HG03442 (cell line): Measurements from ENCODE around the gene SPDYE4.

Experiments
- ATAC-seq: cut with Tn5 transposase; IDR thresholded peaks from one replicate; pipeline ENCODE4 v1.9.1; 2021; ENCODE audit warnings: mild to moderate bottlenecking, moderate library complexity; ENCODE audit not compliant: unreplicated experiment

The SPDYE4 gene

DNA sequence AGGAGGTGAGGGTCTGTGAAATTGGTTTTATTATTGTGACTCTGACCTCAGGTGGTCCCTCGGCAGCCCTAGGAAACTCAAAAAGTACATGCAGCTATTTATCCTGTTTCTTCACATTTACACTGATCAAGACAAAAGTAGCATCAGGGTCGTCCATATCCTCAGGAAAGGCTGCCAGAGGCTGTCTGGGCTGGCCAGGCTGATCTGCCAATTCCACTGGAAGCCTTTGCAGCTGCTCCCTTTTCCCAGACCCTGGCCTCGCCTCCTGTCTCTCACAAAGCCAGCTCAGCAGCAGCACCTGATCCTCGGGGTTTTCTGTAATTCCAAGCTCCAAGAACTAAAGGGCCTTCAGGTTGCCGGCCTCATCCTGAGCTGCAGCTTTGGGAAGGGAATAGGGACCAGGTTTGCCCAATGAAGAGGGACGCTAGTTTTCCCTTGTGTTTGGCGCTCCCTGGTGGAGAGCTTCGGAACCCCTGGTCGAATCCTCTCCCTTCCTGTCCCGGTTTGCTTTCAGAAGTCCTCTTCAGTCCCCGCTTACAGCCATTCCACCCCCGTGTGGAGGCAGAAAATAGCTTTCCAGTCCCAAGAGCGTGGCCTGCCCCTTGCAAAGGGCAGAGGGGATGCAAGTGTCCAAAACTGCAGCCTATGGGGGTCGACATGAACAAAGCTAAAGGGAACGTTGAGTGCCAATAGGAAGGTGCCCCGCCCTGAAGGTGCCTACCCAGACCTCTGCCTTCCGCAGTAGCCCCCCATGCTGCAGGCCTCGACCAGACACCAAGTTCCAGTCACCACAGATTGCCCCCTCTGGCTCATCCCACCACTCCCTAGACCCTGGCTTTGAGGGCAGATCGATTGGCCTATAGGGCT, 27.4 kb upstream of the SPDYE4 start:
- no peak for ATAC-seq

DNA sequence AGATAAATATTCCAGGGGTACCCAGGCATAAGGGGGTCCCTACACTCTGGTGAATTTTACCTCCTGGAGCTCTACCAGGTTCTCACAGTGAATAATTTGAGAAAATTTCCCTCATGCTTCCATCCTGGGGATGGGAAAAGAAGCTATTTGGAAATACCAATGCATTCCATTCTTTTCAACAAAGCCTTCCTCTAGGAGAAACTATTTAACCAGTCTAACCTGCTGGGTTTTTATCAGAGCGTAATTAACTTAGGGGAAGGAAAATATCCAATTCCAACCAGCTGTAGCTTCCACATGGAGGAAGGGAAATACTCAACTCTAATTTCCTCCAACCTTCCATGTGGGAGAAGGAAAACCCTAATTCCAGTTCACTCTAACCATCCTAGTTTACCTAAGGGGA, 23.8 kb upstream of the SPDYE4 start:
- ATAC-seq, result no peak

DNA sequence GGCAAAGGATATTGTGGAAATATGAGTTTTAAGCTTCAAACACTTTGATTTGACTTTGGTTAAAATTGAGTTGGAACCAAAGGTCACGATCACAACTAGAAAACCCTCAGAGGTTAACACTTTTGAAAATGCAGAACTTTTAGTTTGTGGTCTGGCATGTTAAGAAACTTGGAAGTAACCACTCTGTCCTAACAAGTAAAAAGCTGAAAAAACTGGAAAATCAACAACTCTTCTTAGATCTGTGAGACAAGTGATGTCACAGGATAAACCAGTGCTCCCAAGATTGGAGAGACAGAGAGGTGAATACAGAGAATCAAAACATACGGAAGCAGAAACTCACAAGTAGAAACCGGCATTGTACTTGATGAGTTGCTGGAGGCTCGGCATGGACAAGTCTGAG, 23.4 kb upstream of the SPDYE4 start:
- no peak for ATAC-seq

GRCh38 chr17:8776881-8777280, 18.5 kb upstream of the SPDYE4 start:
- ATAC-seq, result no peak

- ATAC-seq, result no peak
These were observed 17.9 kb upstream of the SPDYE4 start for GRCh38 chr17:8776248-8776647.

- ATAC-seq, result no peak
These were observed 8.4 kb upstream of the SPDYE4 start for GRCh38 chr17:8766731-8767130.

DNA sequence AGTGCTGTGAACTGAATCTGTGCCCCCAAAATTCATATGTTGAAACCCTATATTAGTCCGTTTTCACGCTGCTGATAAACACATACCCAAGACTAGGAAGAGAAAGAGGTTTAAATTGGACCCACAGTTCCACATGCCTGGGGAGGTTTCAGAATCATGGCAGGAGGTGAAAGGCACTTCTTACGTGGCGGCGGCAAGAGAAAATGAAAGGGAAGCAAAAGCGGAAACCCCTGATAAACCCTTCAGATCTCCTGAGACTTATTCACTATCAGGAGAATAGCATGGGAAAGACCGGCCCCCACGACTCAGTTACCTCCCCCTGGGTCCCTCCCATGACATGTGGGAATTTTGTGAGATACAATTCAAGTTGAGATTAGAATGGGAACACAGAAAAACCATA, 3.7 kb upstream of the SPDYE4 start:
- no peak for ATAC-seq

- no peak for ATAC-seq
These were observed 1.2 kb downstream of the SPDYE4 start for GRCh38 chr17:8757189-8757588.

GRCh38 chr17:8755590-8756255, 2.6 kb downstream of the SPDYE4 start:
- no peak for ATAC-seq

- ATAC-seq, result no peak
These were observed 3.5 kb downstream of the SPDYE4 start for GRCh38 chr17:8754890-8755289.

GRCh38 chr17:8753976-8754440, 4.3 kb downstream of the SPDYE4 start:
- no peak for ATAC-seq

DNA sequence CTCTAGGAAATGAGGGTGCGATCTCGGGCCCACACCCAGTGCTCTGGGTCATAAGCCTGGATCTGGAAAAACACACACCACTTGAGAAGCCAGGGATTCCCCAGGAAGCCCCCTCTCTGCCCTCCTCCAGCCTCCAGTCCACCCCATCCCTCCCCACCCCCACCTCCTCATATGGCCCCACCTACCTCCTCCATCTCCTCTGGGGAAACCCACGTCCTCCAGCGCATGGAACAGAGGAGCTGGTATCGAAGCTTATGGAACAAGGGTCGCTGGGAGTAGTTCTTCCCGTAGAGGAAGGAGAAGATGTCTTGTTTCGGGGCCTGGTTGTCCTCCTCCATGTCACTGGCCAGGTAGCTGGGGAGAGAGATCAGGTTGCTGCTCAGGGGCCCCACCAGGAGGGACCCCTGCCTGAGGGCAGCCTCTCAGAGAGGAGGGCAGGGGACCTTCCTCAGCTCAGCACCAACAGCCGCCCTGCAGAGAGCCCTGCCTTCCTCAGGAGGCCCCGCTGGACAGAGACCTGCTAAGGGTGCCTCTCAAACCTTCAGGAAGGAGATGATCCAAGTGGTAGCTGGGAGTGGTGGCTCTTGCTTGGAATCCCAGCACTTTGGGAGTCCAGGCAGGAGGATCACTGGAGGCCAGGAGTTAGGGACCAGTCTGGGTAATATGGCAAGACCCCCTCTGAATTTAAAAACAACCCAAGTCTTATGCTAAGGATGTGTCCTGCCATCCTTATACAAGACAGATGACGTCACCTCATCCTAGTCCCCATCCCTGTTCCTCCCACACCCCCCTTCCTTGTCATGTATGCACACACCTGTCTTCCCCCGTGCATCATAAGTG, 5.0 kb downstream of the SPDYE4 start:
- ATAC-seq, result no peak

- no peak for ATAC-seq
These were observed 8.7 kb downstream of the SPDYE4 start for GRCh38 chr17:8749616-8750015.

GRCh38 chr17:8747742-8748141, 10.6 kb downstream of the SPDYE4 start:
- no peak for ATAC-seq

GRCh38 chr17:8746501-8747236, 11.7 kb downstream of the SPDYE4 start:
- no peak for ATAC-seq

DNA sequence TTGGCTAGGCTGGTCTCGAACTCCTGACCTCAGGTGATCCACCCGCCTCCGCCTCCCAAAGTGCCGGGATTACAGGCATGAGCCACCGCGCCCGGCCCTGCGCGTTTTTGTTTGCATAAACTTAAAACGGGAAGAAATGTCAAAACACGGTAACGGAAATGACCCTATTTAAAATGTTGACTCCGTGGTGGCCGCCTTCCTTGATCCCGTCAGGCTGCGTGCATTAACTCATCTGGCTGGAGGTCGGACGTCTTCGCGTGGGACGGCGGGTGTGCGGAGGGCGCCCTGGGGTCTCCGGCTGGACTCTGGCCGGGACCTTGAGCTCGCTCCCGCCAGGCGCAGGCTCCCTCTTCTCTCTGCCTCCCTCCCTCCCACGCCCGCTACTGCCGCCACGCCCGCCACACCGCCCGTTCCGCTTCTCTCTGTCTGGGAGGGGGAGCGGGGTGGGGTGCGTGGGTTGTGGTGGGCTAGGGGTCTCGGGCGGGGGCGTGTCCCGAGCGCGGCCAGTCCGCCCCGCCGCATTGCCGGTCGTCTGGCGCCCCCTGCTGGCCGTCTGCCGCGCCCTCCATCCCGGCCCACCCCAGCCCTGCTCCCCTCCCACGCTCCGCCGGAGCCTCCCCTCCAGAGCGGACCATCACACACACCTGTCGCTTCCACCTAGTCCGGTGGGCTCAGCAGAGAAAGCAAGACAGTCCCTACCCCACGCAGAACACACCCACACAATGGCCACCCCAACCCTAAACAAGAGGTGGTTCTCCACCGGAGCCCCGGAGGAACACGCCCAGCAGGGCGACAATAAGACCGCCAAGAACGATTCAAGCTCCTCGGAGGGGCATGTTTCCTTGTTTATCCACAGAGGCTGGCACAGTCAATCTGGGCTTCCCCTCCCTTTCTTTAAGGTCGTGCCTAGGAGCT, 12.5 kb downstream of the SPDYE4 start:
- no peak for ATAC-seq

DNA sequence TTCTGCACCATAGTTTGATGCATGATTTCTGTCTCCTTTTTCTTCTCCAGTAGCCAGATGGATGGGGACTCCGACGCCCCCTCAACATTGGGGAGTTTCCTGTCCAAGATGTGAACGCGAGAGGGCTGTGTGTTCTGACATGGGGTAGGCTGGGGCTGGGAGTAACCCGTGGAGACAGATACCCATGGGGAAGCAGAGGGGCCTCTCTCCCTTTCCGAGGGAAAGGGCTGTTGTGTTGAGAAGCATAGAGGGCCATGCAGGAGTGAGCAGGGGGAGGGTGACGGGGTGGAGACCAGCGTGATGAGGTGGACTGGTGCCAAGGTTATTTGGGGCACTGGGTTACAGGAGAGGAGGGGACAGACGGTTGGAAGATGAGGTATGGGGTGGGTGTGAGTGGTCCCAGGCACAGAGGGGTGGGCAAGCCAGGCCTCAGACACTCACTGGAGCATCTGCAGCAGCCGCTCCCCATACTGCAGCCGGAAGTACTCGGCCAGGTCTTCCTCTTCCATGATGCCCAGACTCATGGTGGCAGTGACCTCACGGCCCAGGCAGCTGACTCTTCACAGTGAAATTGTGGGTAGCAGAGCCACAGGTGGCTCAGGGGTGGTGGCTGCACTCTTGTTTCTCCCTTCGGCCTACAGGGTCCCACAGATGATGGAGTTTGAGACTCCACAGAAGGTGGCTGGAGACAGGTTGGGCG, 14.1 kb downstream of the SPDYE4 start:
- no peak for ATAC-seq

- ATAC-seq, result no peak
These were observed 15.5 kb downstream of the SPDYE4 start for GRCh38 chr17:8742819-8743218.

- ATAC-seq, result no peak
These were observed 16.1 kb downstream of the SPDYE4 start for GRCh38 chr17:8742274-8742673.
